Naive B cell (primary cell): Measurements from ENCODE around the gene L3MBTL4. TPM values are rescaled to one million over a fixed set of nuclear protein-coding genes. Genes with fewer than 3 reads are reported as not detected.
"Not testable (repeated sequence)": the region's sequence is repeated elsewhere in the genome, so short reads cannot be mapped to it uniquely, and the experiment has no call there.

Experiments
- ATAC-seq, 2 donors: fragments of 150-1000 bp; cut with Tn5 transposase; 2 replicates each; pipeline ENCODE4 v1.10.0; 2021; ENCODE audit warnings: low read depth in 2 of 2, mild to moderate bottlenecking in 2 of 2, moderate library complexity in 2 of 2
- DNase-seq: peaks from one replicate; pipeline ENCODE4 v3.0.0; 2022
- H3K27ac Mint-ChIP-seq, 6 donors: one replicate each; pipeline ENCODE4 v1.8.0; 2020 to 2022; ENCODE audit warnings: mild to moderate bottlenecking in 6 of 6, mixed read lengths in 6 of 6, moderate library complexity in 5 of 6, inconsistent platforms in 2 of 6
- H3K27me3 Mint-ChIP-seq, 3 donors: one replicate each; pipeline ENCODE4 v1.8.0; 2021 to 2022; ENCODE audit warnings: mixed read lengths in 3 of 3, mild to moderate bottlenecking in 1 of 3
- H3K36me3 Mint-ChIP-seq, 2 donors: one replicate each; pipeline ENCODE4 v1.8.0; 2020 to 2022; ENCODE audit warnings: mixed read lengths in 2 of 2, inconsistent platforms in 1 of 2, mild to moderate bottlenecking in 1 of 2
- H3K4me1 Mint-ChIP-seq, 3 donors: one replicate each; pipeline ENCODE4 v1.8.0; 2020 to 2022; ENCODE audit warnings: mixed read lengths in 3 of 3, inconsistent platforms in 1 of 3, mild to moderate bottlenecking in 1 of 3, moderate library complexity in 1 of 3
- H3K4me3 Mint-ChIP-seq, 8 donors: one replicate each; pipeline ENCODE4 v1.8.0; 2020 to 2022; ENCODE audit warnings: mild to moderate bottlenecking in 8 of 8, mixed read lengths in 8 of 8, moderate library complexity in 8 of 8, inconsistent platforms in 2 of 8
- H3K9me3 Mint-ChIP-seq, 7 donors: one replicate each; pipeline ENCODE4 v1.8.0; 2020 to 2022; ENCODE audit warnings: mixed read lengths in 7 of 7, mild to moderate bottlenecking in 5 of 7, inconsistent platforms in 2 of 7, moderate library complexity in 1 of 7
- polyA plus RNA-seq, 6 donors: library from polyadenylated mRNA; unstranded; fragments of 300-500 nt; fragmentation: Illumina TruSeq; gene quantifications; one replicate each; pipeline ENCODE4 v1.2.3, GENCODE V29; 2021; ENCODE audit warnings: low read depth in 6 of 6

The L3MBTL4 gene
- polyA plus RNA-seq, 6 donors from 2014 or later: 2.7 to 12.5 (median 6.2) TPM

DNA sequence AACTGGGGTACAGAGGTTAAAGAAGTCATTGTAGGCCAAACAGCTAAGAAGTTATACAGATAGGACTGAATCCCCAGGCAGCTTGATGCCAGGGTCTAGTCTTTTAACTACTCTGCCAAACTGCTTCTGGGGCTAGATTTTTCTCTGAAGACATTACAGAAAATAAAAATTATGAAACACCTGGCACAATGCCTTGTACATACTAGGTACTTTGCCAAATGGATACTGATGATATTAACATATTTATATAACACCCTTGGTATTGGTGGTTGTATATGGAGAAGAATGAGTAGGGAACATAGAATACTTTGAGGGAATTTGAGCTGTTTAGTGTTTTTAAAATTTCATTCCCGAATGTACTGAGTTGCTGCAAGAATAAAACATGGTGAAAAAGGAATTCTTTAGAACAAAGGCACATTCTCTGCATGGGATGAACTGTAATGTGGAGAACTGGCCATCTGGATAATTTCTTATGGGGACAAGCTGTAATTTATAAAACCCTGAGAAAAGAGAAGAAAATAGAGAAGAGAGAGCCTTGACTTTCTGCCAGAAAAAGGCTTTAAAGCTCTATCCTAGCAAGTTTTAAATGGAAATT lies 308.5 kb downstream of the L3MBTL4 start:
- H3K4me1 Mint-ChIP-seq: no peaks in the 10 kb centered on the region
- peaks cover 0 to 6% (median 0%) of the 10 kb centered on the region in 7 donors for H3K9me3 Mint-ChIP-seq
- H3K4me3 Mint-ChIP-seq: no peak overlapping the region
- ATAC-seq (no peak), DNase-seq (no peak)
- H3K27ac Mint-ChIP-seq: no peak overlapping the region
- H3K27me3 Mint-ChIP-seq: no peaks in the 10 kb centered on the region
- peaks cover 0 to 8% of the 10 kb centered on the region in 2 donors for H3K36me3 Mint-ChIP-seq

DNA sequence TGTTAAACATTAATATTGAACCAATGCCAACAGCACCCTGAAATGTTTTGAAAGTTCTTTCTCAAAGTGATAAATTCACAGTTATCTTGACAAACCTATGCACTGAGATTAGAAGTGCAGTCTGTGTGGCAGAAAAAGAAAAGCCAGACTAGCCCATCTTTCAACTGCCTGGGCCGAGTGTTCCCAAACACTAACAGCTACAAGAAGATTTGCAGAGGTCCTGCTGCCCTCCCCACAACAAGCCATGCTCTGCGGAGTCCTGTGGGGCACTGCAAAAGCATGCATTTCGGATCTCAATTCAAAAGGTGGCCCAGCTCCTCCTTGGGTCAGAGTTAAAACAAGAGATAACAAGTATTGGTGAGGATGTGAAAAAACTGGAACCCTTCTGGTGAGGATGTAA lies 311.0 kb downstream of the L3MBTL4 start:
- no peaks in the 10 kb centered on the region for H3K36me3 Mint-ChIP-seq
- H3K9me3 Mint-ChIP-seq: peaks cover 0 to 4% (median 0%) of the 10 kb centered on the region in 7 donors
- DNase-seq (no peak), ATAC-seq (no peak)
- no peaks in the 10 kb centered on the region for H3K27me3 Mint-ChIP-seq
- H3K27ac Mint-ChIP-seq: peak overlapping the region in 1 of 6 donors; percentile 58
- no peak overlapping the region for H3K4me3 Mint-ChIP-seq
- no peaks in the 10 kb centered on the region for H3K4me1 Mint-ChIP-seq

DNA sequence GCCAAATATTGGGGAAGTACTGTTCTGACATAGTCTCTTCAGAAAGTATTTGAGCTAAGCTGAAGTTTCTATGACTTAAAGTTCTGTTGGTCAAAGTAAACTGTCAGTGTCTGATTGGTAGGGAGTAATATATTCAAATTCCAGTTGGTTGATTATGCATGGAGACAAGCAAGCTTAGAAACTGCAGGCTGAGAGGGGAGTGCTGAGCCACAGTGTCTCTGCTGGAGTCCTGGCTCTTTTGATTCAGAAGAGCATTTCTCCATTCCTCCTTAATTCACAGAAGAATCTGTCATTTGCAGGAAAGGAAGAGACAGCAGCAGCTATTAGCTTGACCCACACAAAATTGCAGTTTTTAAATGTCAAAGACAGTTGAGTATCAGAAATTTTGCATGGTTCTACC lies 318.0 kb downstream of the L3MBTL4 start:
- Mint-ChIP-seq H3K4me3 (no peak overlapping the region), H3K4me1 (no peaks in the 10 kb centered on the region), H3K36me3 (peaks cover 20 to 22% of the 10 kb centered on the region in 2 donors), H3K9me3 (peaks cover 0 to 4% (median 0%) of the 10 kb centered on the region in 7 donors), H3K27ac (no peak overlapping the region), H3K27me3 (no peaks in the 10 kb centered on the region)
- ATAC-seq: no peak
- DNase-seq: no peak

DNA sequence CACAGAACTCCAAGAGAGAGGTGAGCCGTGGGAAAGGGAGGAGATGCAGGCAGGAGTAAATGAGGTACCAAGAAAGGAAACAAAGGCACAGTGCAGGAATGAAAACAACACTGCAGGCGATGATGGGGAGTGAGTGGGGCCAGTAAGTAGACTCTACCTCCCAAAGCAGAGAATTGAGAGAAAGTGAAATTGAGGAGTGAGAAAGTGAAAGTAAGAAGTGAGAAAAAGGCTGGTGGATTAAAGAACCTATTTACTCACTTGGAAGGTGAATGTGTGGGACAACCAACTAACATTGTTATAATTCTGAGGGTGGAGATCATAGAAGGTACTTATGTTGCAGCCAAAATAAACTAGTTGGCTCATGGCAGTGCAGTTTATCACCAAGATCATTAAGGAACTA lies 326.3 kb downstream of the L3MBTL4 start:
- Mint-ChIP-seq H3K4me1 (peaks cover 0 to 5% (median 4%) of the 10 kb centered on the region in 3 donors), H3K9me3 (peaks cover 0 to 8% (median 0%) of the 10 kb centered on the region in 7 donors), H3K27ac (peak overlapping the region in 1 of 6 donors; percentile 60), H3K27me3 (no peaks in the 10 kb centered on the region), H3K4me3 (no peak overlapping the region), H3K36me3 (peaks cover 7 to 32% of the 10 kb centered on the region in 2 donors)
- no peak for ATAC-seq
- no peak for DNase-seq

DNA sequence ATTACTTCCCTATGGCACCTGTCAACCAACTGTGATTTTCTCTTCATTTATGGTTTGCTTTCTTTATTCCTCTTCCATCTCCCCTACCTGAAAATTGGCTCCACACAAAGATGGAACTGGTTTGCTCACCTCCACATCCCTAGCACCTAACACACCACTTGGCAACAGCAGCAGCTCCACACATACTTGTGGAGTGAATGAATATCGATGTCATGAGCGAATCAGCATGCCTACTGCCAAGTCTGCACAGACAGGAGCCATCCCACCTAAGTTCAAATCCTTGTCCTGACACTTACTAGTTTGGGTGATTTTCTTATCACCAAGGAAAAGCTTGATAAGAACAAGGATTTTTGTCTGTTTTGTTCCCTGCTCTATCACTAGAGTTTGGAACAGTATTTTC lies 328.0 kb downstream of the L3MBTL4 start:
- H3K27ac Mint-ChIP-seq: no peak overlapping the region
- ATAC-seq (no peak), DNase-seq (no peak)
- H3K4me1 Mint-ChIP-seq: peaks cover 0 to 5% (median 4%) of the 10 kb centered on the region in 3 donors
- peaks cover 5 to 19% of the 10 kb centered on the region in 2 donors for H3K36me3 Mint-ChIP-seq
- H3K9me3 Mint-ChIP-seq: peaks cover 0 to 8% (median 0%) of the 10 kb centered on the region in 7 donors
- no peak overlapping the region for H3K4me3 Mint-ChIP-seq
- H3K27me3 Mint-ChIP-seq: no peaks in the 10 kb centered on the region

DNA sequence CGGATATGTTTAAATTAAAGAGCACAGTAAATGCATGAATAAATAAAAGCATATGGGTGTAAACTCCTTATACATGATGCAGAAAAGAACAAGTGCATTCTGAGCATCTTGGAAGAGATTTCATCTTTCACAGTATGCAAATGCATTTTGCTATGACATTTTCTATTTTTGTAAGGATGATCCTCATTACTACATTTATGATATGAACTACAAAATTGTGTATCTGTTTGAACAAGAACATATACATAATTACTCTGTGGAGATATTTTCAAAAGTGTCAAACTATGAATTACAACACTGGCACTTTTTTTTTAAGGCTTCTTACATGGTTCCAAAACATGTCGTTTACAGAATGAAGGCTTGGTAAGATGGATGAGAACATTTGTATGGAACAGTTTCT lies 335.3 kb downstream of the L3MBTL4 start:
- Mint-ChIP-seq H3K27me3 (no peaks in the 10 kb centered on the region), H3K27ac (peak overlapping the region in 1 of 6 donors; percentile 40), H3K4me3 (no peak overlapping the region), H3K36me3 (peaks cover 2 to 3% of the 10 kb centered on the region in 2 donors), H3K4me1 (no peaks in the 10 kb centered on the region), H3K9me3 (no peaks in the 10 kb centered on the region)
- ATAC-seq (no peak), DNase-seq (no peak)

DNA sequence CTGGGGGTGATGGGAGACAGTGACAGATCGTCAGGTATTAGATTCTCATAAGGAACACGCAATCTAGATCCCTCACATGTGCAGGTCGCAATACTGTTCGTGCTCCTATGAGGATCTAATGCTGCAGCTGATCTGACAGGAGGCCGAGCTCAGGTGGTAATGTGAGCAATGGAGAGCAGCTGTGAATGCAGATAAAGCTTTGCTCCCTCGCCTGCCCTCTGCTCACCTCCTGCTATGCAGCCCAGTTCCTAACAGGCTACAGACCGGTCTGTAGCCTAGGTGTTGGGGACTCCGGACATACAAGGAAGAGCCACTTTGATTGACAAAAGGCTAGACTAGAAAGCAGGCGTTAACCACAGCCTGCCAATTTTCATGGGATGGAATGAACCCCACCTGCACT lies 335.8 kb downstream of the L3MBTL4 start:
- no peak for DNase-seq
- H3K9me3 Mint-ChIP-seq: no peaks in the 10 kb centered on the region
- no peaks in the 10 kb centered on the region for H3K4me1 Mint-ChIP-seq
- peaks cover 0 to 9% of the 10 kb centered on the region in 2 donors for H3K36me3 Mint-ChIP-seq
- no peaks in the 10 kb centered on the region for H3K27me3 Mint-ChIP-seq
- ATAC-seq: no peak
- H3K4me3 Mint-ChIP-seq: no peak overlapping the region
- peak overlapping the region in 1 of 6 donors; percentile 40 for H3K27ac Mint-ChIP-seq

DNA sequence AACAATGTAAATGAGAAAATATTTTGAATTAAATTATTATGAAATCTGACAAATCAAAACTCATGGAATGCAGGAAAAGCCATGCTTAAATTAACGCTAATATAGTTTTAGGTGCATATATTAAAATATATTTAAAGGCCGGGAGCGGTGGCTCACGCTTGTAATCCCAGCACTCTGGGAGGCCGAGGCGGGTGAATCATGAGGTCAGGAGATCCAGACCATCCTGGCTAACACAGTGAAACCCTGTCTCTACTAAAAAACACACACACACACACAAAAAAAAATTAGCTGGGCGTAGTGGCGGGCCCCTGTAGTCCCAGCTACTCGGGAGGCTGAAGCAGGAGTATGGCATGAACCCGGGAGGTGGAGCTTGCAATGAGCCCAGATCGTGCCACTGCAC lies 342.3 kb downstream of the L3MBTL4 start:
- ATAC-seq, H3K9me3 Mint-ChIP-seq: not testable (repeated sequence)

DNA sequence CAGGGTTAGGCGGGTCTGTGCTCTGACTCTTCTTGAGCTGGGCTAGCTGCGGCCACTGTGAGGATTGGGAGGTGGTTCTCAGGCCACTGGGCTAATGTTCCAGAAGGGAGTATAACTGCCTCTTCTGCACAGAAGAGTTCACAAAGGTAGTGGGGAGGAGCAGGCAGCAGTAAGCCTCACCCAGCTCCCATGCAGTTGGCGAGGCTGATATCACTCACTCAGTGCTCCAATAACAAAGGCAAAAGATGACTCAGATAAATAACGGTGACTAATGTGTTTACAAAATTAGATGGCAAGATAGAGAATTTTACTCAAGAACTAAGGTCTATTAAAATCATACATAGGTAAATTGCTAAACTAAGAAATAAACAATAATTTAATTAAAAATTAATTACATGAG lies 345.2 kb downstream of the L3MBTL4 start:
- ATAC-seq (no peak), DNase-seq (no peak)
- H3K4me1 Mint-ChIP-seq: no peaks in the 10 kb centered on the region
- peak overlapping the region in 1 of 8 donors; percentile 68 for H3K4me3 Mint-ChIP-seq
- no peak overlapping the region for H3K27ac Mint-ChIP-seq
- H3K36me3 Mint-ChIP-seq: peaks cover 11 to 14% of the 10 kb centered on the region in 2 donors
- H3K9me3 Mint-ChIP-seq: peaks cover 0 to 12% (median 4%) of the 10 kb centered on the region in 7 donors
- no peaks in the 10 kb centered on the region for H3K27me3 Mint-ChIP-seq

More for the DNA sequence above, 342.3 kb downstream of the L3MBTL4 start:
- peaks cover 10 to 14% of the 10 kb centered on the region in 2 donors for H3K36me3 Mint-ChIP-seq
- H3K27me3 Mint-ChIP-seq, H3K27ac Mint-ChIP-seq, H3K4me3 Mint-ChIP-seq, DNase-seq, H3K4me1 Mint-ChIP-seq: not testable (repeated sequence)

DNA sequence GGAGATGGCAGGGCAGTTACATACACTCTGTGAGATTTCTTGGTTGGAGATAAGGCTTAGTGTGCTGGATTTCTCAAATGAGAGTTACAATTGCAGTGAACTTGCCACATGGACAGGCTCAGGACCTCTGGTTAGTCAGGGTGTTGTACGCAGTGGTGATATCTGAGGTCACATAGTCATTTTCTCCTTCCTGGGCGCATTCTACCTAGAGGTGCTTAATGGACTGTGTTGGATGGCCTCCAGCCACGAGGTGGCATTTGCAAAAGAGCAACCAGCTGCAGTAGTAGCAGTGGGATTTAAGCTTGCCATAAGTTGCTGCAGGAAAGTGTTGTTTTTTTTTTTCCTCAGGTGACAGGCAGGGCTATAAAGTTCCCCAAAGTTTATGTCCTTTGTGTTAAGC lies 345.6 kb downstream of the L3MBTL4 start:
- H3K4me3 Mint-ChIP-seq: peak overlapping the region in 1 of 8 donors; percentile 68
- peaks cover 11 to 14% of the 10 kb centered on the region in 2 donors for H3K36me3 Mint-ChIP-seq
- H3K27ac Mint-ChIP-seq: no peak overlapping the region

DNA sequence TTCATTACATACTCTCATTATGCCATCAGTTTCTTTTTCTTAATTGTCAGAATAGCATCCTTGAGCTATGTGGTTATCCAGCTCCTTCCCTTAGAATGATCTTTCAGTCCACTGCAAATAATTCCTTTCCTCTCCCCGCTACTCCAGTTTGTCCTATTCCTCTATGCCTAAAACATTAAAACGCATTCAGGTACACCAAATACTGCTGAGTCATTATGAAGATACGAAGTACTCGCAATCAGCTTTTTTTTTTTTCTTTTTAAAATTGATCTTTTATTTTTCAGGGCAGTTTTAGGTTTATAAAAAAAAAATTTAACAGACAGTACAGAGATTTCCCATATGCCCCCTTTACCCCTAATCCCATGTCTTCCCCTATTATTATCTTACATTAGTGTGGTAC lies 354.6 kb downstream of the L3MBTL4 start:
- Mint-ChIP-seq H3K27me3 (no peaks in the 10 kb centered on the region), H3K36me3 (peaks cover 0 to 4% of the 10 kb centered on the region in 2 donors), H3K9me3 (peaks cover 0 to 10% (median 0%) of the 10 kb centered on the region in 7 donors), H3K27ac (no peak overlapping the region), H3K4me3 (no peak overlapping the region), H3K4me1 (no peaks in the 10 kb centered on the region)
- no peak for DNase-seq
- no peak for ATAC-seq

More for the DNA sequence above, 345.6 kb downstream of the L3MBTL4 start:
- peaks cover 0 to 12% (median 5%) of the 10 kb centered on the region in 7 donors for H3K9me3 Mint-ChIP-seq
- H3K27me3 Mint-ChIP-seq: no peaks in the 10 kb centered on the region
- ATAC-seq (no peak), DNase-seq (no peak)
- H3K4me1 Mint-ChIP-seq: no peaks in the 10 kb centered on the region

DNA sequence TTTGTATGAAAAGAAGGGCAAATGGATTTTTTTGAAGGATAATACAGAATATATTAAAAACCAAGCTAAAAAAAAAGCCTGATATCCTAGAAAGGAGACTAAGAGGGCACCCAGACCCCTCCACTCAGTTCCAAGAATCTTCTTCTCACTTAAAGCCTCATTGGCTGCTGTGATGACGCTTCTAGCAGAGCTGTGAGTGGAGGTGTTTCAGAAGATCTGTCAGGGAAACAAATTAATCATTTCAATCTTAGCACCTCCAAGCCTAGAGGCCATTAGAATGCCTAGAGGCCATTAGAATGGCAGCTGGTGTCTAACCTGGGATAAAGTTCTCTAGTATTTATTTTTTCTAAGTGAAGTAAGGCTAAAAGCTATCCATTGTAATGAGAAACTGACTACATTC lies 355.2 kb downstream of the L3MBTL4 start:
- no peaks in the 10 kb centered on the region for H3K27me3 Mint-ChIP-seq
- H3K4me1 Mint-ChIP-seq: no peaks in the 10 kb centered on the region
- H3K4me3 Mint-ChIP-seq: no peak overlapping the region
- no peak overlapping the region for H3K27ac Mint-ChIP-seq
- H3K36me3 Mint-ChIP-seq: peaks cover 0 to 3% of the 10 kb centered on the region in 2 donors
- no peak for ATAC-seq
- DNase-seq: no peak
- peaks cover 0 to 7% (median 0%) of the 10 kb centered on the region in 7 donors for H3K9me3 Mint-ChIP-seq

DNA sequence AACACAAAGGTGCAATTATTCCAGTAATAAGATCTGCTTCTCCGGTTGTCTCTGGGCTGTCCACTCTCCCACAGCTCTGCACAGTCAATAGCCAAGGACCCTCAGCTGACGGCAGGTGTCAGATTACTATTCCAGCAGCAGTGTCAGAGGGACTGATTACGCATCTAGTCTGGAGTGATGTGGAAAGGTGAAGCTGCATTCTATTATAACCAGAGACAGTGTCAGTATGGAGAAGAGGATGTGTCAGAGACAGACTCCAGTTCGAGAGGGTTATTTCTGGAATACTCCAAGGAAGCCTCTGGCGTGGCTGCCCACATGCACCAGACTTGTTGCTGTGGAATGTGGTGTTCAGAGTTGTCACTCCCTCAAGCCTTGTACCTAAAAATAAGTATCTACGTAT lies 355.8 kb downstream of the L3MBTL4 start:
- Mint-ChIP-seq H3K27me3 (no peaks in the 10 kb centered on the region), H3K4me1 (no peaks in the 10 kb centered on the region), H3K27ac (peak overlapping the region in 1 of 6 donors; percentile 37), H3K36me3 (no peaks in the 10 kb centered on the region), H3K4me3 (no peak overlapping the region), H3K9me3 (peaks cover 0 to 3% (median 0%) of the 10 kb centered on the region in 7 donors)
- DNase-seq: no peak
- no peak for ATAC-seq

DNA sequence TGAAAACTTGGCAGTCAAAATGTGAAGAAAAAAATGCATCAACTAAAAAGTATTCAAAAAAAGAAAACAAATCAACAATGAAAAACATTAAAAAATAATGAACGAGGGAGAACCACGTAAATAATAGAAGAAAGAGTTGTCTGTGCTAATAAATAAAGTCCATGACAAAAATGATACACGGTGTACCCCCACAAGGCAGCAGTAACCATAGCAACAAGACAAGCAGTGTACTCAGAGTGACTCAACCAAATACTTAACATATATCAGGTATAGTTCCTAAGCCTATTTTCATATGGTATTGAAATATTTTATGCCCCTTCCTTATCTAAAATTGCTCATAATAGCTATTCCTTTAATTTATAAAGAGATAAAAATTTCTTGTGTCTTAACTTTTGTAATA lies 357.1 kb downstream of the L3MBTL4 start:
- Mint-ChIP-seq H3K4me1 (no peaks in the 10 kb centered on the region), H3K4me3 (no peak overlapping the region), H3K9me3 (peaks cover 0 to 2% (median 0%) of the 10 kb centered on the region in 7 donors), H3K36me3 (peaks cover 0 to 5% of the 10 kb centered on the region in 2 donors), H3K27me3 (no peaks in the 10 kb centered on the region), H3K27ac (no peak overlapping the region)
- ATAC-seq (no peak), DNase-seq (no peak)
